H1 (cell line): Measurements from ENCODE around the gene PPP1R14B. TPM values are rescaled to one million over a fixed set of nuclear protein-coding genes. Genes with fewer than 3 reads are reported as not detected.

Source experiments
- ASH2L ChIP-seq: fragments of 200-600, 300-600 bp; sonication (generic); IDR thresholded peaks from one replicate; pipeline ENCODE4 v1.7.1; 2017; ENCODE audit warnings: low read length
- ATF2 ChIP-seq: IDR thresholded peaks from 2 replicates; pipeline ENCODE4 v1.6.1; 2012; ENCODE audit warnings: low read length, inconsistent platforms
- ATF3 ChIP-seq: IDR thresholded peaks from 2 replicates; pipeline ENCODE4 v1.6.1; 2011; ENCODE audit warnings: low read depth, mild to moderate bottlenecking, low read length; ENCODE audit not compliant: insufficient read depth
- GABPA ChIP-seq: IDR thresholded peaks from 2 replicates; pipeline ENCODE4 v1.6.1; 2011; ENCODE audit warnings: mild to moderate bottlenecking, low read length, moderate library complexity, borderline replicate concordance; ENCODE audit not compliant: insufficient read depth
- HDAC2 ChIP-seq, 2 experiments: fragments of 300-600 bp in 1 of 2; sonication (generic) in 1 of 2; IDR thresholded peaks; 2 replicates each; pipeline ENCODE4 v1.6.1; 2011 to 2012; ENCODE audit warnings: low read depth in 2 of 2, low read length in 2 of 2, mild to moderate bottlenecking in 2 of 2, moderate library complexity in 2 of 2, borderline replicate concordance in 1 of 2, inconsistent platforms in 1 of 2
- POLR2AphosphoS5 ChIP-seq: IDR thresholded peaks from 2 replicates; pipeline ENCODE4 v1.6.1; 2011; ENCODE audit warnings: low read depth, low read length
- ZNF274 ChIP-seq: IDR thresholded peaks from 2 replicates; pipeline ENCODE4 v1.7.0; 2012; ENCODE audit warnings: low read length, borderline replicate concordance; ENCODE audit errors: extremely low read depth
- polyA plus RNA-seq, 7 experiments: library from polyadenylated mRNA; depleted of rRNA in 3 of 7; stranded (reverse) in 5 of 7; unstranded in 2 of 7; fragments of >200 nt in 5 of 7; fragments of 200-250 nt in 2 of 7; gene quantifications; 1 replicate in 5 of 7; 2 replicates in 1 of 7; 4 replicates in 1 of 7; pipeline versions ENCODE4 v1.2.1 to v1.2.3, GENCODE V29; 2011 to 2013; ENCODE audit warnings: missing spikeins in 2 of 7, mixed read lengths in 2 of 7
- total RNA-seq: library from RNA; stranded (reverse); fragmentation: NEBNext Ultra II Directional; extraction: Animal tissue kit (Norgen Biotek cat#: 25700); gene quantifications from 2 replicates; pipeline ENCODE4 v1.2.1, GENCODE V29; 2021

PPP1R14B gene
- total and polyA plus RNA-seq, 2 of the 8 experiments (the other 6 are each of a cell fraction or from before 2014, with no cell fraction given), result 265 to 419 TPM

GRCh38 chr11:64203421-64204079, 43.2 kb downstream of the PPP1R14B start (continued):
- TF ChIP-seq ZNF274 (no peak), GABPA (no peak), HDAC2 (IDR thresholded peaks at IDR 0.05; ENCODE audit: borderline replicate concordance in 1 of 2, low read depth in 2 of 2, low read length in 2 of 2) (no peak), ASH2L (no peak), POLR2AphosphoS5 (no peak), ATF2 (no peak), ATF3 (no peak)
